Activated CD8-positive, alpha-beta memory T cell treated with anti-CD3 and anti-CD28 coated beads for 48 hours (primary cell): Measurements from ENCODE around the gene KHDC1.
"Not testable (repeated sequence)": the region's sequence is repeated elsewhere in the genome, so short reads cannot be mapped to it uniquely, and the experiment has no call there.

ENCODE experiments used
- DNase-seq, 3 experiments: peaks; one replicate each; pipeline ENCODE4 v3.0.0-alpha.2; 2020; ENCODE audit warnings: low read depth in 2 of 3, low spot score in 2 of 3

KHDC1 gene

GRCh38 chr6:73250016-73250415, 13.0 kb downstream of the KHDC1 start:
- no peak for DNase-seq

GRCh38 chr6:73248192-73248903, 14.6 kb downstream of the KHDC1 start:
- DNase-seq = no peak

GRCh38 chr6:73242001-73242400, 21.0 kb downstream of the KHDC1 start:
- no peak for DNase-seq

DNA sequence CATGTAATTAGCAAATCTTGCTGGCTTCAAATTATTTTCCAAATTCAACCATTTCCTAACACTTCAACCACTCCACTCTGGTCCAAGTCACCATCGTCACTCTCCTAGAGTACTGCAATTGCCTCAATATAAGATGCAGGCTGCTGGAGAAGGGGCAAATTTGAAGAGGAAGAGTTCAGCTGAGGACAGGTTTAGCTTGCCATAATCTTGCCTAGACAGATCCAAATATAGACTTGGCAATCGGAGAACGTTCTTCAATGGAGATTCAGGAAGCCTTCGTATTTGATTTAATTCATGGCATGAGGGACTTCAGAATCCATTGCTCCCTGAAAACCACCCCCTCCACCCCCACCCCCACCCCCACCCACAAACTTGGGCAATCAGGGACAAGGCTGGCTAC, 22.3 kb downstream of the KHDC1 start:
- no peak for DNase-seq

DNA sequence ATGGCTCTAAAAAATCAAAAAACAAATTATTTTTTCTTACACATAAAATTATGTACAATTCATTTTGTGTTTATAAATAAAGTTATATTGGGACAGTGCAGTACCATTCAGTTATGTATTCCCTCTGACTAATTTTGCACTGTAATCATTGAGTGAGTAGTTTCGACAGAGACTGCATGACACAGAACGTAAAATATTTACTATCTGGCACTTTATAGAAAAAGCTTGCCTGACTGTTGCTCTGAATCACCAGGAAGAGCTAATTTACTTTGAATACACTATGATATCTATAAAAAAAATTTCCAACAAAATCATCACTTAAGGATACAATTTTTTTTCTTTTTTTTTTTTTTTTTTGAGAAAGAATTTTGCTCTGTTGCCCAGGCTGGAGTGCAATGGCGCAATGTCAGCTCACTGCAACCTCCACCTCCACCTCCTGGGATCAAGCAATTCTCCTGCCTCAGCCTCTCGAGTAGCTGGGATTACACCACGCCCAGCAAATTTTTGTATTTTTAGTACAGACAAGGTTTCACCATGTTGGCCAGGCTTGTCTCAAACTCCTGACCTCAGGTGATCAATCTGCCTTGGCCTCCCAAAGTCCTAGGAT, 26.7 kb downstream of the KHDC1 start:
- no peak for DNase-seq

- DNase-seq = no peak
Observed at GRCh38 chr6:73234733-73235132, 28.3 kb downstream of the KHDC1 start.

- not testable (repeated sequence) for DNase-seq
Observed at GRCh38 chr6:73233971-73234370, 29.0 kb downstream of the KHDC1 start.

- DNase-seq = no peak
Observed at GRCh38 chr6:73233048-73233447, 29.9 kb downstream of the KHDC1 start.

- no peak for DNase-seq
Observed at GRCh38 chr6:73231986-73232391, 31.0 kb downstream of the KHDC1 start.

DNA sequence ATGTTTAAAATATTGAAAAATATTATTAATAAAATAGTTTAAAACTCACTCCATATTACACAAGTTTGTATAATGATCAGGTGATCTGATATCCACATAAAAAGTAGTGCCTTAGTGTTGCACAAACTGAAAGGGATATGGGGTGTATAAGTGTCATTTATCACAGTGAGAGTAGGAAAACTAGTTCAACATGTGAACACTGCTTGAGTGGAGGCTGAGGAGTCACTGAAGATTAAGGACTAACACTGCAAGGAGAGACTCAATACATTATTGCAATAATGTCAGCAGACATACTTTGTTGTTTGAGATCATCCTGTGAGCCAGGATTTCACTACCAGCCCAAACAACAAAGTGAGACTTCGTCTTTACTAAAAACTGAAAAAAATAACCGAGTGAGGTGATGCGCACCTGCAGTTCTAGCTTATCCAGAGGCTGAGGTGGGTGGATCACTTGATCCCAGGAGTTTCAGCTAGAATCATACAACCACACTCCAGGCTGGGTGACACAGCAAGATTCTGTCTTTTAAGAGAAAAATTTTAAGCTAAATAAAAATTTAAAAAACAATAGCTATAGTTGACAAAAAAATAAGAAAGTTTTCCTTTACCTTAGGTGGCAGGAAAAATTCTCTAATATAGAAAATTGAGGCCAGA, 35.3 kb downstream of the KHDC1 start:
- no peak for DNase-seq

DNA sequence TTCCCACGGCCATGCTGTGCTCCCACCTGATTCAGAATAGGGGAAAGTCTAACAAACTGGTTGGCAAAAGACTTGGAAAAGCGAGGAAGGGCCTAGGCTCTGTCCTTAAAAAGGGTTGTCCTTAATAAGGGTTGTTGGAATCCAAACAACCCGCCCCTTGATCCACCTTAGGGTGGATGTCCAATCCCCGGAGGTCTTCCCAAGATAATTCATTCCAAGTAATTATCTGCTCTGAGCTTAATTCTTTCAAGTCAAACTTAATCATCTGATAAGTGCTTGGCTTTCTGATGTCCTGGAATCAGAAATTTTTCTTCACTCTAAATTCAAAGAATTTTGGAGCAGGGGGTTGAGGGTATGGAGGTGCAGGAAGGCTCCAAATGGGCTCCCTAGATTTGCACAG, 37.6 kb downstream of the KHDC1 start, which contains the start of gene KHDC1L:
Gene KHDC1L, minus strand, starts transcription at position 101 of the 400 bp plus-strand sequence. Its CDS starts 88 bp downstream, at position 13.
- no peak for DNase-seq

- no peak for DNase-seq
Observed at GRCh38 chr6:73216859-73217258, 46.1 kb downstream of the KHDC1 start.

DNA sequence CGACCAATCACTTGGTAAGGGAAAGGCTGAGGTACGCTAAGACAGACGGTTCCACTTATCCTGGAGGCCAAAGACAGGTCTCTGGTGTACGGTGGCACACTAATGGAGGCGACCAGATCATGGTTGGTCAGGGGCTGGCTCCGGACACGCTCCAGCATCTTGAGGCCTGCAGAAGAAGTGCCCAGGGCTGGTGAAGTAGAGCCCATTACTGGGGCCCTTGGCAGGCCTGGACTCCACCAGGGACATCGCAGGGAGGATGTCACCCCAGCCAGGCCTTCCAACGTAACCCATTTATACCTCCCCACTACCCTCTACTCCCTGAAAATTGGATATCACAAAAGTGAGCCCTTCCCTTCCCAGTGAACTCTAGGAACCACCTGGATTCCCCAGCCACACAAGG, 53.9 kb downstream of the KHDC1 start:
- DNase-seq = no peak

DNA sequence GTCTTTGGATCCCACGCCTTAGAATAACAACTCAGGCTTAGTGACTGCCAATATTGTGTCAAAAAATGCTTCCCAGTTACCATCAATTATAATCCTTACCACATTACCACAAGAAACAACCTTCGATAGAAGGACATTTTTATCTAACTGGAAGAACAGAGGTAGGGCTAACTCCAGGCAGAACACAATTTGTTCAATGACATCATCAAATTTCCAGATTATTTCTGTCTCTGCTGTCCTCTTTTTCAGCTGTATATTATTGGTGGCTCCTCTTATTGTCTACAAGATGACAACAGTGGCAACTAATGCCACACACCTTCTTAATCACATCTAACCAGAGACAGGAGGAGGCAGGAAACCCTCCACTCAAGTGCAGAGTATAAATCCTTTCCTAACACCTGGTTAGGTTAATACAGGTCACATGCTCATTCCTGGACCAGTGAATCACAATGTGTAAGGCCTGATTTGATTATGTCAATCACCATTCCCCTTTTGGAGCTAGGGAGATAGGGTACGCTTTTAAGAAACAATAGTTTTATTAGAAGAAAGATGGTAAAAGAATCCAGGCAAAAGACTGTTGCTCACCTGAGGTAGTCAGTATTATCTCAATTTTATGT, 55.7 kb downstream of the KHDC1 start:
- DNase-seq = no peak

- no peak for DNase-seq
Observed at GRCh38 chr6:73204252-73204651, 58.7 kb downstream of the KHDC1 start.

DNA sequence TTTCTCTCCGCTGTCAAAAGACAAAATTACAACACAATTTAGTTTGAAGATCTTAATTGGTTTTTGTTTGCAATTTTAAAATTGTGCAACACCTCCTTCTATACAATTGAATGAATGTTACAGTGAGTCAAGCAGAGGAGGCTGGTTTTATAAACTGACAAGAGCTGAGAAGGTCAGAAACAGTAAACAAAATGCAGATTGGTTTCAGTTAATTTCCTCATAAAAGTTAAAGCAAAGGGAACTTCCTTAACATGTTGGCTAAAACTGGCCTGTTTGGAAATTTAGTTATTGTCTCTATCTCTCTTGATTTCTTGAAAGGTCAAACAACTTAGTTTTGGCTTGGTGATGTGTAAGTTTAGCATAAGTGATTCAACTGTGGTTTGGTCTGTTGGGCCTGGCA, 59.9 kb downstream of the KHDC1 start:
- DNase-seq = no peak

DNA sequence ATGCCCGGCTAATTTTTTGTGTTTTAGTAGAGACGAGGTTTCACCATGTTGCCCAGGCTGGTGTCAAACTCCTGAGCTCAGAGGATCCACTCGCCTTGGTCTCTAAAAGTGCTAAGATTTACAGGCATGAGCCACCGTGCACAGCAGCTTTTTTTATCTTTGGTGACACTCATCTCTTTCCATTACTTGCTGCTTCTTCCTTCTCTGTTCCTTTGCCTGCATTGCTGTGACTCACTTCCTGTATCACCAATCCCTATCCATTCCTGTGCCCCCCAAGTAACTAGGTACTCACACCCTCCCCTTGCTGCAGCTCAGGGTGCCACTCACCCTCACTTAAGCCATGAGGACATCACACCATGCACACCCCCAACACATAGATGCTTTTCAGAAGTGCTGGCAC, 62.3 kb downstream of the KHDC1 start:
- no peak for DNase-seq

- DNase-seq = no peak
Observed at GRCh38 chr6:73200247-73200646, 62.7 kb downstream of the KHDC1 start.

DNA sequence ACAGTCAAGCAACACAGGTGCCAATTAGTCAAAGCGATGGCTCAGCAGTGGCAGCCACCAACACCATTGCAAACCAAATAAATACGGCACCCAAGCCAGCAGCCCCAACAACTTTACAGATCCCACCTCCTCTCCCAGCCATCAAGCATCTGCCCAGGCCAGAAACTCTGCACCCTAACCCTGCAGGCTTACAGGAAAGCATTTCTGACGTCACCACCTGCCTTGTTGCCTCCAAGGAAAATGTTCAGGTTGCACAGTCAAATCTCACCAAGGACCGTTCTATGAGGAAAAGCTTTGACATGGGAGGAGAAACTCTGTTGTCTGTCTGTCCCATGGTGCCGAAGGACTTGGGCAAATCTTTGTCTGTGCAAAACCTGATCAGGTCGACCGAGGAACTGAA, 68.3 kb downstream of the KHDC1 start:
- DNase-seq = no peak

DNA sequence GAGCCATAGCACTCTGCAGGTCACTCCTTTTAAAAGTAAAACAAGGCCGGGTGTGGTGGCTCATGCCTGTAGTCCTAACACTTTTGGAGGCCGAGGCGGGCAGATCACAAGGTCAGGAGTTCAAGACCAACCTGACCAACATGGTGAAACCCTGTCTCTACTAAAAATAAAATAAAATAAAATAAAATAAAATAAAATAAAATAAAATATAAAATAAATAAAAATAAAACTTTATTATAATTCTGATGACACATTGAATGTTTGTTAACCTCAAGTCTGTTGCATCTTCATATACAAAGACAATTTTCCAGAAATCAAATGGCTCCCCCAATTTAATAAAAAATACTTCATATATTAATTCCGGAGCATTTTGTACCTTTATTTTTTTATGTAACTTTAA, 69.7 kb downstream of the KHDC1 start:
- DNase-seq = not testable (repeated sequence)
